GM10847 (cell line): ENCODE measurements around the gene TOX3.

ENCODE experiments used
- POLR2A ChIP-seq: IDR thresholded peaks from 2 replicates; pipeline ENCODE4 v1.6.1; 2011; ENCODE audit not compliant: insufficient read length; ENCODE audit errors: extremely low read depth

TOX3 gene

GRCh38 chr16:52492789-52493357 is 54.1 kb downstream of the TOX3 start:
- TF ChIP-seq POLR2A, result no peak

GRCh38 chr16:52491216-52491615 is 55.7 kb downstream of the TOX3 start:
- TF ChIP-seq POLR2A, result no peak

GRCh38 chr16:52489894-52490293 is 57.0 kb downstream of the TOX3 start:
- no peak for TF ChIP-seq POLR2A

GRCh38 chr16:52488837-52489289 is 58.1 kb downstream of the TOX3 start:
- TF ChIP-seq POLR2A, result no peak

GRCh38 chr16:52487849-52488457 is 59.0 kb downstream of the TOX3 start:
- no peak for TF ChIP-seq POLR2A

- TF ChIP-seq POLR2A, result no peak
Observed at GRCh38 chr16:52480237-52480636, 66.7 kb downstream of the TOX3 start.

GRCh38 chr16:52476111-52476510 is 70.8 kb downstream of the TOX3 start:
- TF ChIP-seq POLR2A, result no peak

- no peak for TF ChIP-seq POLR2A
Observed at GRCh38 chr16:52474679-52475078, 72.3 kb downstream of the TOX3 start.

- no peak for TF ChIP-seq POLR2A
Observed at GRCh38 chr16:52473096-52473495, 73.8 kb downstream of the TOX3 start.

- TF ChIP-seq POLR2A, result no peak
Observed at GRCh38 chr16:52471650-52472370, 75.1 kb downstream of the TOX3 start.

GRCh38 chr16:52470585-52470984 is 76.4 kb downstream of the TOX3 start:
- no peak for TF ChIP-seq POLR2A

GRCh38 chr16:52469775-52470174 is 77.2 kb downstream of the TOX3 start:
- TF ChIP-seq POLR2A, result no peak

GRCh38 chr16:52469091-52469490 is 77.9 kb downstream of the TOX3 start:
- TF ChIP-seq POLR2A, result no peak

- TF ChIP-seq POLR2A, result no peak
Observed at GRCh38 chr16:52467753-52468152, 79.2 kb downstream of the TOX3 start.

- no peak for TF ChIP-seq POLR2A
Observed at GRCh38 chr16:52466994-52467393, 79.9 kb downstream of the TOX3 start.

- TF ChIP-seq POLR2A, result no peak
Observed at GRCh38 chr16:52465711-52466267, 81.2 kb downstream of the TOX3 start.
